ENCODE measurements around the gene ZNF133. TPM values are rescaled to one million over a fixed set of nuclear protein-coding genes. Genes with fewer than 3 reads are reported as not detected.

The ZNF133 gene
- total and polyA plus RNA-seq, 2 donors (not counting 3 experiments of a cell fraction or from before 2014, with no cell fraction given): 11.1 to 13.8 TPM

DNA sequence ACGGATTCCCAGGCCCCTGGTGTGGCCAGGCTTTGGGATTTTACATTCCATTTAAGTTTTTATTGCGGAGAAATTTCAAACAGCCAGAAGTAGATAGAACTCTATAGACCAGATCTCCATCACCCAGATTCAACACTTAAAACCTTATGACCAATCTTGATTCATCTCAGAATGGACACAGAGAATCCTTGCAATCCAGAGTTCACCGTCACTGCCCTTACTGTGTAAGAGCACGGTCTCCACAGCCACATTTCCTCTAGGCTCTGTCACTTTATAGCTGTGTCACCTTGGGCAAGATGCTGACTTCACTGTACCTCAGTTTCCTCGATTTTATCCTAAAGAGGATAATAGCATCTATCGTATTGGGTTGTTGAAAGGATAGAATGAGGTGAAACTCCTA is 979 bp downstream of the ZNF133 start:
- H3K27ac ChIP-seq (ENCODE audit: insufficient read depth, low read depth, low read length): no peak overlapping the region
- H3K4me3 ChIP-seq (replicated peaks in 1 of 3; ENCODE audit: insufficient read depth in 1 of 3, low read depth in 1 of 3, low read length in 3 of 3): peak overlapping the region; percentile 72 to 92 (median 79)
- H2AFZ ChIP-seq (ENCODE audit: low read depth, low read length): peak overlapping the region; percentile 91
- H4K20me1 ChIP-seq (replicated peaks; ENCODE audit: control insufficient read depth, extremely low read depth, insufficient read depth, low read length): no peaks in the 10 kb centered on the region
- no peaks in the 10 kb centered on the region for H3K9me3 ChIP-seq (replicated peaks; ENCODE audit: control insufficient read depth, insufficient read depth, low read length)
- TF ChIP-seq MYC (IDR thresholded peaks at IDR 0.05; ENCODE audit: low read depth, low read length): no peak
- TF ChIP-seq, protein P1, sequence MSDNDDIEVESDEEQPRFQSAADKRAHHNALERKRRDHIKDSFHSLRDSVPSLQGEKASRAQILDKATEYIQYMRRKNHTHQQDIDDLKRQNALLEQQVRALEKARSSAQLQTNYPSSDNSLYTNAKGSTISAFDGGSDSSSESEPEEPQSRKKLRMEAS (IDR thresholded peaks at IDR 0.05; ENCODE audit: insufficient read depth, insufficient read length): no peak
- no peak for TF ChIP-seq JUN (IDR thresholded peaks at IDR 0.05; ENCODE audit: borderline replicate concordance, insufficient read depth, insufficient read length, low read depth)
- no peak for TF ChIP-seq CTCF (IDR thresholded peaks at IDR 0.05; ENCODE audit: extremely low read depth in 1 of 2, insufficient read depth in 1 of 2, low read depth in 1 of 2, low read length in 2 of 2)
- TF ChIP-seq FOS (IDR thresholded peaks at IDR 0.05; ENCODE audit: borderline replicate concordance, insufficient read depth, low read length): no peak
- TF ChIP-seq EZH2 (IDR thresholded peaks at IDR 0.05; ENCODE audit: borderline replicate concordance, low read depth, low read length, severe bottlenecking): no peak
- TF ChIP-seq GATA2 (IDR thresholded peaks at IDR 0.05; ENCODE audit: insufficient read depth, insufficient read length, low read depth, low read length): no peak
- no peak for TF ChIP-seq POLR2A (IDR thresholded peaks at IDR 0.05; ENCODE audit: low read depth, low read length)
- no peak for TF ChIP-seq POLR2AphosphoS5 (IDR thresholded peaks at IDR 0.05; ENCODE audit: insufficient read depth, low read depth, low read length)
- no TSS peak for BruUV-seq (replicated peaks)
- H3K79me2 ChIP-seq (ENCODE audit: control insufficient read depth, insufficient read depth, low read length): peaks cover 23% of the 10 kb centered on the region
- POLR2A ChIA-PET: no interaction called here
- H3K9me1 ChIP-seq (replicated peaks; ENCODE audit: control insufficient read depth, extremely low read depth, insufficient read depth, low read length): no peaks in the 10 kb centered on the region
- FAIRE-seq (no peak), DNase-seq (ENCODE audit: low read depth, low spot score) (no peak)
- peaks cover 0 to 4% of the 10 kb centered on the region in 2 experiments for H3K27me3 ChIP-seq (ENCODE audit: control insufficient read depth in 2 of 2, insufficient read depth in 2 of 2, low read length in 2 of 2)
- dilution Hi-C loops (cut with MboI; ENCODE audit: extremely low pct_ligation_motif_present, low sequenced_read_pairs) (no loop called here), intact Hi-C loops (cut with micrococcal nuclease) (loop anchor here (5.0 kb wide), 3 partner anchors 178 to 607 kb away; partner anchors contain the start of genes DTD1, DZANK1, POLR3F and RRBP1)
- H3K4me2 ChIP-seq (ENCODE audit: insufficient read depth, low read length): peak overlapping the region; percentile 62
- CTCF ChIA-PET: interaction anchor here (1.7 kb wide), 1 partner anchor 10 kb away, joined by 4 read pairs; no protein-coding TSS in a partner anchor
- H3K4me1 ChIP-seq (ENCODE audit: control insufficient read depth, extremely low read depth, insufficient read depth, low read length): peaks cover 7% of the 10 kb centered on the region
- peak overlapping the region; percentile 91 for H3K9ac ChIP-seq (replicated peaks; ENCODE audit: extremely low read depth, insufficient read depth, low read length)
- H3K36me3 ChIP-seq (ENCODE audit: control insufficient read depth in 2 of 2, extremely low read depth in 1 of 2, insufficient read depth in 2 of 2, low read length in 2 of 2): peaks cover 0 to 3% of the 10 kb centered on the region in 2 experiments

Data from endothelial cell of umbilical vein (primary cell).